Ascending aorta (tissue), 2 donors: Measurements from ENCODE around the gene ADH5. TPM values are rescaled to one million over a fixed set of nuclear protein-coding genes. Genes with fewer than 3 reads are reported as not detected.
"Not testable (repeated sequence)": the region's sequence is repeated elsewhere in the genome, so short reads cannot be mapped to it uniquely, and the experiment has no call there.

Experiments
- DNase-seq, 2 donors: peaks; one replicate each; pipeline ENCODE4 v3.0.0-alpha.2; 2019; ENCODE audit warnings: low spot score in 2 of 2
- H3K27ac ChIP-seq, 2 donors: fragments of 200-600 bp; sonication (generic); one replicate each; pipeline ENCODE4 v1.5.1; 2016 to 2017; ENCODE audit warnings: mild to moderate bottlenecking in 1 of 2
- H3K27me3 ChIP-seq: fragments of 200-600 bp; sonication (generic); one replicate; pipeline ENCODE4 v1.5.1; 2017
- H3K36me3 ChIP-seq, 2 donors: fragments of 200-600 bp; sonication (generic); one replicate each; pipeline ENCODE4 v1.5.1; 2016
- H3K4me1 ChIP-seq, 2 donors: fragments of 200-600 bp; sonication (generic); one replicate each; pipeline ENCODE4 v1.5.1; 2016 to 2017; ENCODE audit warnings: mild to moderate bottlenecking in 1 of 2
- H3K4me3 ChIP-seq, 2 donors: fragments of 200-600 bp; sonication (generic); one replicate each; pipeline ENCODE4 v1.5.1; 2016 to 2017; ENCODE audit warnings: mild to moderate bottlenecking in 1 of 2
- H3K9me3 ChIP-seq, 2 donors: fragments of 200-600 bp; sonication (generic); one replicate each; pipeline ENCODE4 v1.5.1; 2016
- intact Hi-C: fragments of 100-400 bp; cut with DNase I; formaldehyde crosslinking; loops from one replicate; pipeline ENCODE4 v1.15.1; 2023
- total RNA-seq: library from RNA; depleted of rRNA; stranded (reverse); fragments of >200 nt; gene quantifications from one replicate; pipeline ENCODE4 v1.1.0, GENCODE V29; 2016
- TF ChIP-seq, protein P1 (sequence below), 3 experiments: fragments of 200-600 bp in 2 of 3; fragments of 450-650 bp in 1 of 3; sonication (generic) in 2 of 3; IDR thresholded peaks; one replicate each; pipeline ENCODE4 v1.5.1; 2016 to 2019; ENCODE audit warnings: antibody characterized with exemption in 3 of 3, mild to moderate bottlenecking in 1 of 3, moderate library complexity in 1 of 3

Gene ADH5
- total RNA-seq, 1 donor from 2014 or later, result 93.4 TPM

- Histone ChIP-seq H3K27ac (no peak overlapping the region), H3K9me3 (no peaks in the 10 kb centered on the region), H3K36me3 (no peaks in the 10 kb centered on the region), H3K4me3 (no peak overlapping the region), H3K4me1 (peaks cover 0 to 2% of the 10 kb centered on the region in 2 donors), H3K27me3 (no peaks in the 10 kb centered on the region)
- TF ChIP-seq, protein P1, sequence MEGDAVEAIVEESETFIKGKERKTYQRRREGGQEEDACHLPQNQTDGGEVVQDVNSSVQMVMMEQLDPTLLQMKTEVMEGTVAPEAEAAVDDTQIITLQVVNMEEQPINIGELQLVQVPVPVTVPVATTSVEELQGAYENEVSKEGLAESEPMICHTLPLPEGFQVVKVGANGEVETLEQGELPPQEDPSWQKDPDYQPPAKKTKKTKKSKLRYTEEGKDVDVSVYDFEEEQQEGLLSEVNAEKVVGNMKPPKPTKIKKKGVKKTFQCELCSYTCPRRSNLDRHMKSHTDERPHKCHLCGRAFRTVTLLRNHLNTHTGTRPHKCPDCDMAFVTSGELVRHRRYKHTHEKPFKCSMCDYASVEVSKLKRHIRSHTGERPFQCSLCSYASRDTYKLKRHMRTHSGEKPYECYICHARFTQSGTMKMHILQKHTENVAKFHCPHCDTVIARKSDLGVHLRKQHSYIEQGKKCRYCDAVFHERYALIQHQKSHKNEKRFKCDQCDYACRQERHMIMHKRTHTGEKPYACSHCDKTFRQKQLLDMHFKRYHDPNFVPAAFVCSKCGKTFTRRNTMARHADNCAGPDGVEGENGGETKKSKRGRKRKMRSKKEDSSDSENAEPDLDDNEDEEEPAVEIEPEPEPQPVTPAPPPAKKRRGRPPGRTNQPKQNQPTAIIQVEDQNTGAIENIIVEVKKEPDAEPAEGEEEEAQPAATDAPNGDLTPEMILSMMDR (IDR thresholded peaks at IDR 0.05), result no peak
- DNase-seq, result no peak
- intact Hi-C loops, result no loop called here
These were observed 37.8 kb upstream of the ADH5 start for GRCh38 chr4:99126376-99126775.

DNA sequence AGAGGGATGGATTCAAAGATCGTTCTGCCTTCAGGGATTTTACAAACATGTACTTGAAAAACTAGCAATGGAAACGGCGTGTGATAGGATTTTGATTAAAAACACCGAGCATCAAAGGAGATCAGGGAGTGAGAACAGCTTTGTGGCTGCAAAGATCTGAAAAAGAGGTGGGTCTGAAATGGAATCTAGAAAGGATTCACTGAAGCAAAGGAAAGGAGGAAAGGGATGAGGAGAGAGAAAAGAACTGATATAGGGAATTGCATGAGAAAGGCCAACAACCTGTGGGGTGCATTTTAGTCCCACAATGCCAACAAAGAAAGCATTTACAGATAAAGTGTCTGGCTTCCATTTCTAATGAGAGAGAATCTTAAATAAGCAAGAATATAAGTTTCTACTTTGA lies 32.4 kb upstream of the ADH5 start:
- TF ChIP-seq, protein P1 (IDR thresholded peaks at IDR 0.05), result no peak
- Histone ChIP-seq H3K36me3 (no peaks in the 10 kb centered on the region), H3K27me3 (no peaks in the 10 kb centered on the region), H3K9me3 (no peaks in the 10 kb centered on the region), H3K4me3 (no peak overlapping the region), H3K27ac (no peak overlapping the region), H3K4me1 (peaks cover 0 to 3% of the 10 kb centered on the region in 2 donors)
- DNase-seq, result no peak
- intact Hi-C loops, result no loop called here

- no peak overlapping the region for H3K4me3 ChIP-seq
- H3K9me3 ChIP-seq, result no peaks in the 10 kb centered on the region
- no peaks in the 10 kb centered on the region for H3K27me3 ChIP-seq
- no peak for DNase-seq
- intact Hi-C loops, result no loop called here
- H3K36me3 ChIP-seq, result no peaks in the 10 kb centered on the region
- H3K4me1 ChIP-seq, result peaks cover 0 to 3% of the 10 kb centered on the region in 2 donors
- TF ChIP-seq, protein P1 (IDR thresholded peaks at IDR 0.05), result no peak
- H3K27ac ChIP-seq, result no peak overlapping the region
These were observed 31.9 kb upstream of the ADH5 start for GRCh38 chr4:99120501-99120900.

GRCh38 chr4:99117876-99118693 lies 29.5 kb upstream of the ADH5 start:
- TF ChIP-seq, protein P1 (IDR thresholded peaks at IDR 0.05), result peak in 1 of 3 experiments; percentile 41
- Histone ChIP-seq H3K27ac (no peak overlapping the region), H3K9me3 (no peaks in the 10 kb centered on the region), H3K4me1 (peaks cover 0 to 3% of the 10 kb centered on the region in 2 donors), H3K36me3 (no peaks in the 10 kb centered on the region), H3K4me3 (no peak overlapping the region), H3K27me3 (no peaks in the 10 kb centered on the region)
- intact Hi-C loops, result loop anchor here (1.0 kb wide), 2 partner anchors 287 to 345 kb away; no protein-coding TSS in a partner anchor
- DNase-seq, result no peak

DNA sequence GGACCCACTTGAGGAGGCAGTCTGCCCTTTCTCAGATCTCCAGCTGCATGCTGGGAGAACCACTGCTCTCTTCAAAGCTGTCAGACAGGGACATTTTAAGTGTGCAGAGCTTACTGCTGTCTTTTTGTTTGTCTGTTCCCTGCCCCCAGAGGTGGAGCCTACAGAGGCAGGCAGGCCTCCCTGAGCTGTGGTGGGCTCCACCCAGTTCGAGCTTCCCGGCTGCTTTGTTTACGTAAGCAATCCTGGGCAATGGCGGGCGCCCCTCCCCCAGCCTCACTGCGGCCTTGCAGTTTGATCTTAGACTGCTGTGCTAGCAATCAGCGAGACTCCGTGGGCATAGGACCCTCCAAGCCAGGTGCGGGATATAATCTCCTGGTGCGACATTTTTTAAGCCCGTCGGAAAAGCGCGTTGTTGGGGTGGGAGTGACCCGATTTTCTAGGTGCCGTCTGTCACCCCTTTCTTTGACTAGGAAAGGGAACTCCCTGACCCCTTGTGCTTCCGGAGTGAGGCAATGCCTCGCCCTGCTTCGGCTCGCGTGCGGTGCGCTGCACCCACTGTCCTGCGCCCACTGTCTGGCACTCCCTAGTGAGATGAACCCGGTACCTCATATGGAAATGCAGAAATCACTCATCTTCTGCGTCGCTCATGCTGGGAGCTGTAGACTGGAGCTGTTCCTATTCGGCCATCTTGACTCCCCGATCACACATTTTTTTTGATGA lies 28.7 kb upstream of the ADH5 start:
- H3K4me1 ChIP-seq, intact Hi-C loops, H3K36me3 ChIP-seq, H3K27ac ChIP-seq, DNase-seq, H3K27me3 ChIP-seq, H3K9me3 ChIP-seq, H3K4me3 ChIP-seq: not testable (repeated sequence)

DNA sequence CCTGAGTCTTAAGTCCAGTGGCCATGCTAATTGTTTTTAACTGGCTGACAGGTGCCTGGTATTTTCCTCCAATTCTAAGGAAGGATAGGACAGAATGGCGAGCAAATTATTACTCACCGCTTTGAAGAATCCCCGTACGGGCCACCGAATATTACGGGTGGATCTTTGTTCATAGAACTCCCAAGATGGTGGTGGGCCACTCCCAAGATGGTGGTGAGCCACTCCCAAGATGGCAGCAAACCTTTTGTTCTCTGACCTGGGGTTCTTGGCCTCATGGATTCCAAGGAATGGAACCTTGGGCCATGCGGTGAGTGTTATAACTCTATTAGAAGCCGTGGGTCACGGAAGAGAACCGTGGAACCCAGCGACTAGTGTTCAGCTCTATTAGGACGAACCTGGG lies 20.7 kb upstream of the ADH5 start:
- H3K4me3 ChIP-seq, intact Hi-C loops, H3K27ac ChIP-seq, H3K36me3 ChIP-seq, H3K4me1 ChIP-seq, H3K9me3 ChIP-seq, DNase-seq, H3K27me3 ChIP-seq: not testable (repeated sequence)
